Measurements from ENCODE around the gene MZF1.

DNA sequence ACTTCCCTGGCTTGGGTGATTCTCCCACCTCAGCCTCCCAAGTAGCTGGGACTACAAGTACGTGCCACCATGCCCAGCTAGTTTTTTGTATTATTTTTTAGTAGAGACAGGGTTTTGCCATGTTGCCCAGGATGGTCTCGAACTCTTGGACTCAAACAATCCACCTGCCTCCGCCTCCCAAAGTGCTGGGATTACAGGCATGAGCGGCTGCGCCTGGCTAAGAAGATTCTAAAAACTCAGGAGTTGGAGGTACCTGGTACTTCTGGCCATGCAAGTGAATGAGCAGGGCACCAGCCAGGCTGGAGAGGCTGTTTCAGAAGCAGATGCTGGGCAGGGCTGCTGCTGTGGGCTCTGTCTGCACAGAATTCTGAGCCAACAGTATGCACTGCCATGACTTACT lies 6.1 kb downstream of the MZF1 start:
- no peak for TF ChIP-seq CTCF (IDR thresholded peaks at IDR 0.05 in 4 of 5, conservative IDR thresholded peaks at IDR 0.05 in 1 of 5)
- no peak for TF ChIP-seq POLR2A (IDR thresholded peaks at IDR 0.05)

Data from gastrocnemius medialis (tissue), 4 donors.